ENCODE results near the gene FGFR3. TPM values are rescaled to one million over a fixed set of nuclear protein-coding genes. Genes with fewer than 3 reads are reported as not detected.

The FGFR3 gene
- polyA plus RNA-seq, 1 donor from 2014 or later, result 0.48 TPM

DNA sequence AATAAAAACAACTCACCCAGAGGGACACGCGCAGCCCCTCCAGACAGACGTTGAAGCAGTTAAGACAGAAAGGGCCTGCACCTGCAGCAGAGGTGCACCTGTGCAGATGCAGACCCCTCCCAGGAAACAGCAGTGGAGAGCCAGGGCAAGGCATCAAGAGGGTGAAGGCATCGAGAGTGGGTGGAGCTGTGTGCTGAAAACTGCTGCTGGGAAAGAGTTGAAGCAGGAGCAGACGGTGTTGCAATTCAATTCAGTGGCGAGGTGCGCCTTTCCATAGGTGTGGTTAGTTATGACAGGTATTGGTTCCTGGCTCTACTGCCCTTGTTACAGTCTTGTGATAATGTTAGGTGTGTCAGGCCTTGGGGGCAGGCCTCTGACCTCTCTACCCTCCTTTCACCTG, 46.2 kb downstream of the FGFR3 start:
- H2AFZ ChIP-seq (ENCODE audit: low read depth, low read length), result no peak overlapping the region
- H3F3A ChIP-seq (ENCODE audit: insufficient read depth, low read length, poor library complexity, severe bottlenecking), result no peaks in the 10 kb centered on the region
- H3K9me2 ChIP-seq (ENCODE audit: insufficient read depth, low read length), result no peaks in the 10 kb centered on the region
- H3K27me3 ChIP-seq (ENCODE audit: insufficient read depth, low read depth, low read length), result no peaks in the 10 kb centered on the region
- no peak for TF ChIP-seq POLR2AphosphoS5 (IDR thresholded peaks at IDR 0.05)
- no peak for TF ChIP-seq MXI1 (conservative IDR thresholded peaks at IDR 0.05; ENCODE audit: poor library complexity, severe bottlenecking)
- TF ChIP-seq, protein P1, sequence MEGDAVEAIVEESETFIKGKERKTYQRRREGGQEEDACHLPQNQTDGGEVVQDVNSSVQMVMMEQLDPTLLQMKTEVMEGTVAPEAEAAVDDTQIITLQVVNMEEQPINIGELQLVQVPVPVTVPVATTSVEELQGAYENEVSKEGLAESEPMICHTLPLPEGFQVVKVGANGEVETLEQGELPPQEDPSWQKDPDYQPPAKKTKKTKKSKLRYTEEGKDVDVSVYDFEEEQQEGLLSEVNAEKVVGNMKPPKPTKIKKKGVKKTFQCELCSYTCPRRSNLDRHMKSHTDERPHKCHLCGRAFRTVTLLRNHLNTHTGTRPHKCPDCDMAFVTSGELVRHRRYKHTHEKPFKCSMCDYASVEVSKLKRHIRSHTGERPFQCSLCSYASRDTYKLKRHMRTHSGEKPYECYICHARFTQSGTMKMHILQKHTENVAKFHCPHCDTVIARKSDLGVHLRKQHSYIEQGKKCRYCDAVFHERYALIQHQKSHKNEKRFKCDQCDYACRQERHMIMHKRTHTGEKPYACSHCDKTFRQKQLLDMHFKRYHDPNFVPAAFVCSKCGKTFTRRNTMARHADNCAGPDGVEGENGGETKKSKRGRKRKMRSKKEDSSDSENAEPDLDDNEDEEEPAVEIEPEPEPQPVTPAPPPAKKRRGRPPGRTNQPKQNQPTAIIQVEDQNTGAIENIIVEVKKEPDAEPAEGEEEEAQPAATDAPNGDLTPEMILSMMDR (IDR thresholded peaks at IDR 0.05; ENCODE audit: poor library complexity, severe bottlenecking), result no peak
- no peak for TF ChIP-seq TAF1 (IDR thresholded peaks at IDR 0.05; ENCODE audit: low read depth)
- no peak for TF ChIP-seq SMC3 (conservative IDR thresholded peaks at IDR 0.05; ENCODE audit: poor library complexity)
- TF ChIP-seq, protein P2, sequence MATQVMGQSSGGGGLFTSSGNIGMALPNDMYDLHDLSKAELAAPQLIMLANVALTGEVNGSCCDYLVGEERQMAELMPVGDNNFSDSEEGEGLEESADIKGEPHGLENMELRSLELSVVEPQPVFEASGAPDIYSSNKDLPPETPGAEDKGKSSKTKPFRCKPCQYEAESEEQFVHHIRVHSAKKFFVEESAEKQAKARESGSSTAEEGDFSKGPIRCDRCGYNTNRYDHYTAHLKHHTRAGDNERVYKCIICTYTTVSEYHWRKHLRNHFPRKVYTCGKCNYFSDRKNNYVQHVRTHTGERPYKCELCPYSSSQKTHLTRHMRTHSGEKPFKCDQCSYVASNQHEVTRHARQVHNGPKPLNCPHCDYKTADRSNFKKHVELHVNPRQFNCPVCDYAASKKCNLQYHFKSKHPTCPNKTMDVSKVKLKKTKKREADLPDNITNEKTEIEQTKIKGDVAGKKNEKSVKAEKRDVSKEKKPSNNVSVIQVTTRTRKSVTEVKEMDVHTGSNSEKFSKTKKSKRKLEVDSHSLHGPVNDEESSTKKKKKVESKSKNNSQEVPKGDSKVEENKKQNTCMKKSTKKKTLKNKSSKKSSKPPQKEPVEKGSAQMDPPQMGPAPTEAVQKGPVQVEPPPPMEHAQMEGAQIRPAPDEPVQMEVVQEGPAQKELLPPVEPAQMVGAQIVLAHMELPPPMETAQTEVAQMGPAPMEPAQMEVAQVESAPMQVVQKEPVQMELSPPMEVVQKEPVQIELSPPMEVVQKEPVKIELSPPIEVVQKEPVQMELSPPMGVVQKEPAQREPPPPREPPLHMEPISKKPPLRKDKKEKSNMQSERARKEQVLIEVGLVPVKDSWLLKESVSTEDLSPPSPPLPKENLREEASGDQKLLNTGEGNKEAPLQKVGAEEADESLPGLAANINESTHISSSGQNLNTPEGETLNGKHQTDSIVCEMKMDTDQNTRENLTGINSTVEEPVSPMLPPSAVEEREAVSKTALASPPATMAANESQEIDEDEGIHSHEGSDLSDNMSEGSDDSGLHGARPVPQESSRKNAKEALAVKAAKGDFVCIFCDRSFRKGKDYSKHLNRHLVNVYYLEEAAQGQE (IDR thresholded peaks at IDR 0.05; ENCODE audit: borderline replicate concordance), result no peak
- TF ChIP-seq RAD21 (conservative IDR thresholded peaks at IDR 0.05), result no peak
- TF ChIP-seq EZH2 (IDR thresholded peaks at IDR 0.05; ENCODE audit: borderline replicate concordance, insufficient read depth, low read length, poor library complexity, severe bottlenecking), result no peak
- no peak for TF ChIP-seq EP300 (conservative IDR thresholded peaks at IDR 0.05; ENCODE audit: poor library complexity, severe bottlenecking)
- H3K9me3 ChIP-seq (ENCODE audit: low read length), result no peaks in the 10 kb centered on the region
- no peak overlapping the region for H3K4me2 ChIP-seq (ENCODE audit: low read length)
- H3K36me3 ChIP-seq (ENCODE audit: insufficient read depth, low read length), result no peaks in the 10 kb centered on the region
- H3K79me2 ChIP-seq (replicated peaks; ENCODE audit: insufficient read depth, low read length), result no peaks in the 10 kb centered on the region
- no peaks in the 10 kb centered on the region for H4K20me1 ChIP-seq (ENCODE audit: insufficient read depth)
- no peak overlapping the region for H3K27ac ChIP-seq (ENCODE audit: low read length)
- H3K4me3 ChIP-seq (ENCODE audit: low read length), result no peak overlapping the region
- H3K9ac ChIP-seq (ENCODE audit: low read length), result no peak overlapping the region

DNA sequence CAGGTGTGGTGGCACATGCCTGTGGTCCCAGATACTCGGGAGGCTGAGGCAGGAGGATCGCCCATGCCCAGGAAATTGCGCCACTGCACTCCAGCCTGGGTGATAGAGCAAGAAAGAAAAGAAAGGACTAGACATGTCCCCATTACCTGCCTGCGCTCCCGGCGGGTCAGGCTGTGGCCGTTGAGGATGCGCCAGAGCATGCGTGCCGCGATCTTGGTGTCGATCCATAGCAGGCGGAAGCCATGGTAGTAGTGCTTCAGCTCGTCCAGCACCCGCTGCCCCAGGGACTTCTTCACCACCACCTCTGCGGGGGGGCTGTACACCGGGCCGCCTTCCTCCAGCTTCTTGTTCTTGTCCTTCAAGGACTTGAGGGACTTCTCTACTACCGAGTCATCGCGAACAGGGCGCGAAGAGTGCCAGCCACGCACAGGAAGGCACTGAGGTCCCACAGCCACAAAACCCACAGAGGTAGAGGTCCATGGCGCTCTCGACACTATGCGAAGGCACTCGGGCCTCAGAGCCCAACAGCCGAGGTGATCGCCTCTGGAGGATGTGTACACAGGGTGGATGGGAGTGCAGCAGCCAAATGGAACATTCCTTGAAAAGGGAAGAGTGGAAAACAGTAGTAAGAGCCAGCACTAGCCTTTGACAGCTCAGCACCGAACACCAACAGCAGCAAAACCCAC, 48.3 kb downstream of the FGFR3 start:
- H3K79me2 ChIP-seq (replicated peaks; ENCODE audit: insufficient read depth, low read length), result no peaks in the 10 kb centered on the region
- H3K36me3 ChIP-seq (ENCODE audit: insufficient read depth, low read length), result no peaks in the 10 kb centered on the region
- no peaks in the 10 kb centered on the region for H3F3A ChIP-seq (ENCODE audit: insufficient read depth, low read length, poor library complexity, severe bottlenecking)
- H3K9me3 ChIP-seq (ENCODE audit: low read length), result no peaks in the 10 kb centered on the region
- no peak overlapping the region for H3K9ac ChIP-seq (ENCODE audit: low read length)
- no peak overlapping the region for H3K4me3 ChIP-seq (ENCODE audit: low read length)
- H3K9me2 ChIP-seq (ENCODE audit: insufficient read depth, low read length), result no peaks in the 10 kb centered on the region
- H3K27me3 ChIP-seq (ENCODE audit: insufficient read depth, low read depth, low read length), result no peaks in the 10 kb centered on the region
- TF ChIP-seq RAD21 (conservative IDR thresholded peaks at IDR 0.05) (no peak), EP300 (conservative IDR thresholded peaks at IDR 0.05; ENCODE audit: poor library complexity, severe bottlenecking) (no peak)
- TF ChIP-seq, protein P2 (IDR thresholded peaks at IDR 0.05; ENCODE audit: borderline replicate concordance), result no peak
- H4K20me1 ChIP-seq (ENCODE audit: insufficient read depth), result no peaks in the 10 kb centered on the region
- no peak overlapping the region for H2AFZ ChIP-seq (ENCODE audit: low read depth, low read length)
- no peak overlapping the region for H3K27ac ChIP-seq (ENCODE audit: low read length)
- no peak overlapping the region for H3K4me2 ChIP-seq (ENCODE audit: low read length)
